Measurements from ENCODE around the gene ETV3. TPM values are rescaled to one million over a fixed set of nuclear protein-coding genes. Genes with fewer than 3 reads are reported as not detected.
A peak's percentile ranks its signal among the peaks of the same experiment; 100 is the strongest.

ETV3 gene
- total RNA-seq, 5 donors from 2014 or later (not counting 1 experiment from before 2014, with no cell fraction given), result 30.6 to 86.3 (median 33.4) TPM

DNA sequence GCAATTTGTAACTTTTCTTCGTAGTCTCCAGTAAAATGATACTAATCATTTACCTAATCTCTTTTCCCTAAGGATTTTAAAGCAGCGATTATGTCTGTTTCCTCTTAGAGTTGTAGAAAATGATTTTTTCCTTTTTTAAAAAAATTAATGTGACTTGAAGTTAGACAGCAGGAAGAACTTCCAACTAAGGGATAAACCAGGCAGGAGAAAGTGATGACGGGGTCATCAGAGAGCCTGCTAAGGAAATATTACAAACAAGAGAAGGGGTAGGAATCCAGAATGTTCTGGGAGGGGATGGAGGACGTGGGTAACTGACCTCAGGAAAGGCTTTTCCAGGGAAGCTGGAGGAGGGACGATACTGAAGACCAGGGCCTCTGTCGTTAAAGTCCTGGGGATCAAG is 29.7 kb downstream of the ETV3 start:
- ATAC-seq (replicated peaks in 1 of 4) (no peak), DNase-seq (no peak)
- H3K27ac ChIP-seq (ENCODE audit: low read length), result no peak overlapping the region
- H3K27me3 ChIP-seq (replicated peaks in 1 of 2; ENCODE audit: control insufficient read depth in 2 of 2, extremely low read depth in 1 of 2, insufficient read depth in 2 of 2, low read length in 1 of 2), result peaks cover 0 to 58% of the 10 kb centered on the region in 2 experiments
- CTCF ChIA-PET, result interaction anchor here in 1 of 2 donors (1.0 kb wide), 1 partner anchor 482 kb away, joined by 3 read pairs; no protein-coding TSS in a partner anchor
- Mint-ChIP-seq H3K9me3 (no peaks in the 10 kb centered on the region), H3K36me3 (no peaks in the 10 kb centered on the region), H3K27ac (no peak overlapping the region), H3K27me3 (peaks cover 42 to 44% of the 10 kb centered on the region in 2 donors), H3K4me3 (no peak overlapping the region), H3K4me1 (no peaks in the 10 kb centered on the region)
- no peak overlapping the region for H3K4me3 ChIP-seq (ENCODE audit: control insufficient read depth in 1 of 2, extremely low read depth in 1 of 2, low read length in 1 of 2)
- no peaks in the 10 kb centered on the region for H3K9me3 ChIP-seq
- no peaks in the 10 kb centered on the region for H3K36me3 ChIP-seq (ENCODE audit: control insufficient read depth in 2 of 2, extremely low read depth in 1 of 2, insufficient read depth in 1 of 2, low read length in 1 of 2)
- POLR2A ChIA-PET, result no interaction called here
- no peaks in the 10 kb centered on the region for H3K4me1 ChIP-seq (ENCODE audit: control insufficient read depth in 1 of 2, extremely low read depth in 1 of 2, insufficient read depth in 2 of 2, low read length in 2 of 2)
- 71% methylated on average over 1 of the region's 6 CpGs for WGBS (ENCODE audit: insufficient coverage)

DNA sequence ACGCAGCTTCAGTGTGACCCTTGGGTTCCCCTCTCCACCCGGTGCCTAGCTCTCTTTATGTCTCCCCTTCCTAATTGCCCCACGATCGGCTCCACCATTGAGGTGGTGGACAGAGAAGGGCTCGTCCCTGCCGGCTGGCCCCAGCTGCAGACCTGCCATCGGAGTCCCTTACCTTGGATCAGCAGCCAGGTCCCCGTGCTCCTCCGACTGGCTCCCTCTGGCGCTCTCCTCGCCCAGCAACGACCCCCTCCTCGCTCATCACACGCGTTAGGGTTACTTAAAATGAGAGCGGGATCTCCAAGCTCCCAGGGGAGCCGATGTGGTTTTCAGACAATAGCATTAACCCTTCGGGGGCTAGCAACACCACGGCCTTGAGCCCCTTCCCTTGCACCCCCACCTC is 30.5 kb downstream of the ETV3 start:
- Histone ChIP-seq H3K4me3 (ENCODE audit: control insufficient read depth in 1 of 2, extremely low read depth in 1 of 2, low read length in 1 of 2) (no peak overlapping the region), H3K36me3 (ENCODE audit: control insufficient read depth in 2 of 2, extremely low read depth in 1 of 2, insufficient read depth in 1 of 2, low read length in 1 of 2) (no peaks in the 10 kb centered on the region), H3K27ac (ENCODE audit: low read length) (no peak overlapping the region), H3K9me3 (no peaks in the 10 kb centered on the region), H3K4me1 (ENCODE audit: control insufficient read depth in 1 of 2, extremely low read depth in 1 of 2, insufficient read depth in 2 of 2, low read length in 2 of 2) (no peaks in the 10 kb centered on the region), H3K27me3 (replicated peaks in 1 of 2; ENCODE audit: control insufficient read depth in 2 of 2, extremely low read depth in 1 of 2, insufficient read depth in 2 of 2, low read length in 1 of 2) (peaks cover 0 to 53% of the 10 kb centered on the region in 2 experiments)
- no peak for ATAC-seq (replicated peaks in 1 of 4)
- no peaks in the 10 kb centered on the region for H3K9me3 Mint-ChIP-seq
- no peaks in the 10 kb centered on the region for H3K4me1 Mint-ChIP-seq
- WGBS (ENCODE audit: insufficient coverage), result 58% methylated on average over 12 of the region's 19 CpGs
- H3K27ac Mint-ChIP-seq, result no peak overlapping the region
- no peaks in the 10 kb centered on the region for H3K36me3 Mint-ChIP-seq
- DNase-seq, result no peak
- ChIA-PET POLR2A (no interaction called here), CTCF (no interaction called here)
- H3K4me3 Mint-ChIP-seq, result no peak overlapping the region
- peaks cover 42 to 47% of the 10 kb centered on the region in 2 donors for H3K27me3 Mint-ChIP-seq

DNA sequence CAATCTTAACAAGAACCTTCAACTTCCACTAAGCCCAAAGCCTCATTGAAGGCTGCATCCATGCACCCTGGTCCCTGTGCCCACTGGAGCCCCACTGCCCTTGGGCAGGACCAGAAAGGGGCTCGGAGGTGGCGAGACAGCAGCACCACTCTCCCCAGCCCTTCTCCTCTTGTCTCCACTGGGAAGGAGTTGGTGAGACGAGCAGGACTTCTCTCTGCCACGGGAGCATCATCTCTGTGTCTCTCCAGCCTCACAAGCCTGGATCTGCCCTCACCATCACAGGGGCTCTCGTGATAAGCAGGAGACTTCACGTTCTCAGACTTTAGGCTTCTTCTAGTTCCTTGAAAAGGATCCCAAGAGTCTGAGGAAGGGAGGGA is 31.4 kb downstream of the ETV3 start:
- Histone ChIP-seq H3K4me3 (ENCODE audit: control insufficient read depth in 1 of 2, extremely low read depth in 1 of 2, low read length in 1 of 2) (no peak overlapping the region), H3K27ac (ENCODE audit: low read length) (no peak overlapping the region), H3K9me3 (no peaks in the 10 kb centered on the region), H3K36me3 (ENCODE audit: control insufficient read depth in 2 of 2, extremely low read depth in 1 of 2, insufficient read depth in 1 of 2, low read length in 1 of 2) (no peaks in the 10 kb centered on the region), H3K4me1 (ENCODE audit: control insufficient read depth in 1 of 2, extremely low read depth in 1 of 2, insufficient read depth in 2 of 2, low read length in 2 of 2) (no peaks in the 10 kb centered on the region), H3K27me3 (replicated peaks in 1 of 2; ENCODE audit: control insufficient read depth in 2 of 2, extremely low read depth in 1 of 2, insufficient read depth in 2 of 2, low read length in 1 of 2) (peaks cover 0 to 45% of the 10 kb centered on the region in 2 experiments)
- no peak for ATAC-seq (replicated peaks in 1 of 4)
- DNase-seq, result no peak
- Mint-ChIP-seq H3K9me3 (no peaks in the 10 kb centered on the region), H3K4me1 (no peaks in the 10 kb centered on the region), H3K4me3 (no peak overlapping the region), H3K27ac (no peak overlapping the region), H3K27me3 (peaks cover 42 to 45% of the 10 kb centered on the region in 2 donors), H3K36me3 (no peaks in the 10 kb centered on the region)
- WGBS (ENCODE audit: insufficient coverage), result 76% methylated on average over 2 of the region's 6 CpGs
- ChIA-PET CTCF (no interaction called here), POLR2A (interaction anchor here in 1 of 2 donors (0.6 kb wide), 1 partner anchor 34 kb away, joined by 3 read pairs; no protein-coding TSS in a partner anchor)

- no peak overlapping the region for H3K27ac ChIP-seq (ENCODE audit: low read length)
- CTCF ChIA-PET, result interaction anchor here in 1 of 2 donors (1.0 kb wide), 1 partner anchor 16 kb away, joined by 5 read pairs; no protein-coding TSS in a partner anchor
- peak in 2 of 35 experiments; percentile 5 to 42 for DNase-seq
- 34% methylated on average over 6 of the region's 6 CpGs for WGBS (ENCODE audit: insufficient coverage)
- Mint-ChIP-seq H3K27me3 (peaks cover 36 to 44% of the 10 kb centered on the region in 2 donors), H3K36me3 (no peaks in the 10 kb centered on the region), H3K4me1 (no peaks in the 10 kb centered on the region), H3K27ac (peak overlapping the region in 1 of 2 donors; percentile 39), H3K4me3 (no peak overlapping the region), H3K9me3 (no peaks in the 10 kb centered on the region)
- no peaks in the 10 kb centered on the region for H3K9me3 ChIP-seq
- H3K27me3 ChIP-seq (replicated peaks in 1 of 2; ENCODE audit: control insufficient read depth in 2 of 2, extremely low read depth in 1 of 2, insufficient read depth in 2 of 2, low read length in 1 of 2), result peaks cover 0 to 39% of the 10 kb centered on the region in 2 experiments
- no peaks in the 10 kb centered on the region for H3K36me3 ChIP-seq (ENCODE audit: control insufficient read depth in 2 of 2, extremely low read depth in 1 of 2, insufficient read depth in 1 of 2, low read length in 1 of 2)
- H3K4me1 ChIP-seq (ENCODE audit: control insufficient read depth in 1 of 2, extremely low read depth in 1 of 2, insufficient read depth in 2 of 2, low read length in 2 of 2), result no peaks in the 10 kb centered on the region
- no peak for ATAC-seq (replicated peaks in 1 of 4)
- POLR2A ChIA-PET, result interaction anchor here in 1 of 2 donors (0.6 kb wide), 1 partner anchor 33 kb away, joined by 3 read pairs; no protein-coding TSS in a partner anchor
- H3K4me3 ChIP-seq (ENCODE audit: control insufficient read depth in 1 of 2, extremely low read depth in 1 of 2, low read length in 1 of 2), result no peak overlapping the region
Measured at GRCh38 chr1:157105988-157106812, 32.0 kb downstream of the ETV3 start.

- ChIA-PET POLR2A (no interaction called here), CTCF (interaction anchor here in 1 of 2 donors (1.0 kb wide), 1 partner anchor 15 kb away, joined by 5 read pairs; no protein-coding TSS in a partner anchor)
- no peaks in the 10 kb centered on the region for H3K4me1 Mint-ChIP-seq
- Histone ChIP-seq H3K36me3 (ENCODE audit: control insufficient read depth in 2 of 2, extremely low read depth in 1 of 2, insufficient read depth in 1 of 2, low read length in 1 of 2) (no peaks in the 10 kb centered on the region), H3K4me3 (ENCODE audit: control insufficient read depth in 1 of 2, extremely low read depth in 1 of 2, low read length in 1 of 2) (no peak overlapping the region), H3K4me1 (ENCODE audit: control insufficient read depth in 1 of 2, extremely low read depth in 1 of 2, insufficient read depth in 2 of 2, low read length in 2 of 2) (no peaks in the 10 kb centered on the region), H3K27ac (ENCODE audit: low read length) (no peak overlapping the region), H3K27me3 (replicated peaks in 1 of 2; ENCODE audit: control insufficient read depth in 2 of 2, extremely low read depth in 1 of 2, insufficient read depth in 2 of 2, low read length in 1 of 2) (peaks cover 0 to 37% of the 10 kb centered on the region in 2 experiments), H3K9me3 (no peaks in the 10 kb centered on the region)
- DNase-seq, result no peak
- H3K4me3 Mint-ChIP-seq, result no peak overlapping the region
- H3K27ac Mint-ChIP-seq, result no peak overlapping the region
- no peak for ATAC-seq (replicated peaks in 1 of 4)
- WGBS (ENCODE audit: insufficient coverage), result 79% methylated on average over 10 of the region's 14 CpGs
- peaks cover 33 to 42% of the 10 kb centered on the region in 2 donors for H3K27me3 Mint-ChIP-seq
- H3K9me3 Mint-ChIP-seq, result no peaks in the 10 kb centered on the region
- no peaks in the 10 kb centered on the region for H3K36me3 Mint-ChIP-seq
Measured at GRCh38 chr1:157105298-157105987, 32.8 kb downstream of the ETV3 start.

DNA sequence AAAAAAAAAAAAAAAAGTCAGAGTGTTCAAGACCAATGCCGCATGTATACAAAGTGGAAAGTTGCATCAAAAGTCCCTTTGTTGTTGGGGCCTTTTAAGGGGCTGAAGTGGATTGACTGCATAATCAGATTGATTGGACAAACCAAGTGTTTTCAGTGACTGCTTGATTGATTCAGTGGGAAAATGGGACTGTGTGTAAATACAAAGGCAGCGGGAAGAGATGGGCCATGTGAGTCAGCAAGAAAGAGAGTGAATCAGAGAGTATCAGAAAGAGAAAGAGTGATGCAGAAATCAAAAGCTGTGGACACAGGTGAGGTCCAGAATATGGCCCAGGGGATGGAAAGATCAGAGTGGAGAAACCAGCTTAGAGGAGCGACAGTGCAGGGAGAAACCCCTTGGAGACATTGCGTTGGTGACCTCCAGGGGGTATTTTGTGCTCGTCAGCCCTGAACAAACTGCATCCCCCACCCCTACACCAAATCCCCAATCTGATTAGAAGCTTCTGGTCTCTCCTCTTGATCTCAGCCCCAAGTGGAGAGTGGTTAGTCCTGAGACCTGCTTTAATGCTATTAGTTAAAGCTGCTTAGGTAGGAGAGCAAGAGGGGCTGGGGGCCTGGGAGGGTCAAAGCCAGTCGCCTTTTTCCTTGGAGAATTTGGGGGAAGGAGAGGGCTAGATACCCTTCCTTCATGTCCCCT is 33.4 kb downstream of the ETV3 start:
- H3K4me3 Mint-ChIP-seq, result no peak overlapping the region
- WGBS (ENCODE audit: insufficient coverage), result 78% methylated on average over 3 of the region's 6 CpGs

More for the DNA sequence above, 33.4 kb downstream of the ETV3 start:
- Histone ChIP-seq H3K27ac (ENCODE audit: low read length) (no peak overlapping the region), H3K4me3 (ENCODE audit: control insufficient read depth in 1 of 2, extremely low read depth in 1 of 2, low read length in 1 of 2) (no peak overlapping the region), H3K36me3 (ENCODE audit: control insufficient read depth in 2 of 2, extremely low read depth in 1 of 2, insufficient read depth in 1 of 2, low read length in 1 of 2) (no peaks in the 10 kb centered on the region), H3K4me1 (ENCODE audit: control insufficient read depth in 1 of 2, extremely low read depth in 1 of 2, insufficient read depth in 2 of 2, low read length in 2 of 2) (no peaks in the 10 kb centered on the region), H3K9me3 (no peaks in the 10 kb centered on the region), H3K27me3 (replicated peaks in 1 of 2; ENCODE audit: control insufficient read depth in 2 of 2, extremely low read depth in 1 of 2, insufficient read depth in 2 of 2, low read length in 1 of 2) (peaks cover 0 to 34% of the 10 kb centered on the region in 2 experiments)
- H3K27ac Mint-ChIP-seq, result no peak overlapping the region
- H3K27me3 Mint-ChIP-seq, result peaks cover 33 to 37% of the 10 kb centered on the region in 2 donors
- ATAC-seq (replicated peaks in 1 of 4) (no peak), DNase-seq (no peak)
- no peaks in the 10 kb centered on the region for H3K4me1 Mint-ChIP-seq
- no peaks in the 10 kb centered on the region for H3K9me3 Mint-ChIP-seq
- no peaks in the 10 kb centered on the region for H3K36me3 Mint-ChIP-seq
- CTCF ChIA-PET, result no interaction called here
- POLR2A ChIA-PET, result no interaction called here
